Measurements from ENCODE around the gene CCDC183.

Gene CCDC183

GRCh38 chr9:136848393-136849037, 52.4 kb downstream of the CCDC183 start:
- Histone ChIP-seq H3K4me1 (ENCODE audit: insufficient read depth, low read length, severe bottlenecking) (peaks cover 13% of the 10 kb centered on the region), H3K9me3 (ENCODE audit: low read length) (no peaks in the 10 kb centered on the region), H3K27ac (ENCODE audit: low read depth, low read length, poor library complexity, severe bottlenecking) (peak overlapping the region; percentile 76), H3K36me3 (ENCODE audit: insufficient read depth, low read length) (peaks cover 9% of the 10 kb centered on the region; the same call in 1 of the 2 replicates), H3K4me2 (ENCODE audit: low read length) (peak overlapping the region; percentile 76), H3K9me2 (ENCODE audit: low read depth, low read length) (no peaks in the 10 kb centered on the region), H3K4me3 (ENCODE audit: low read depth, low read length, poor library complexity, severe bottlenecking) (peak overlapping the region; percentile 65), H2AFZ (ENCODE audit: low read length) (no peak overlapping the region), H3K27me3 (ENCODE audit: insufficient read depth, low read length) (no peaks in the 10 kb centered on the region), H3K9ac (ENCODE audit: low read length) (peak overlapping the region; percentile 65), H4K20me1 (ENCODE audit: insufficient read depth, low read length) (no peaks in the 10 kb centered on the region), H3K79me2 (ENCODE audit: insufficient read depth, low read length) (no peaks in the 10 kb centered on the region), H3F3A (ENCODE audit: insufficient read depth, low read length) (no peaks in the 10 kb centered on the region)
- no peak for TF ChIP-seq CTCF (IDR thresholded peaks at IDR 0.05; ENCODE audit: low read length)

GRCh38 chr9:136849038-136849959, 53.2 kb downstream of the CCDC183 start, which contains the start of gene PHPT1:
Gene PHPT1 (plus strand): TSS chr9:136849409. CDS start chr9:136849431, 22 bp downstream.
- TF ChIP-seq CTCF (IDR thresholded peaks at IDR 0.05; ENCODE audit: low read length): no peak
- TF ChIP-seq EZH2 (IDR thresholded peaks at IDR 0.05; ENCODE audit: borderline replicate concordance, low read length): no peak
- peak within 1 kb of the TSS; percentile 76 for H3K4me2 ChIP-seq (ENCODE audit: low read length)
- peak within 1 kb of the TSS; percentile 76 for H3K27ac ChIP-seq (ENCODE audit: low read depth, low read length, poor library complexity, severe bottlenecking)
- no peaks in the 10 kb centered on the region for H3K9me2 ChIP-seq (ENCODE audit: low read depth, low read length)
- H4K20me1 ChIP-seq (ENCODE audit: insufficient read depth, low read length): no peaks in the 10 kb centered on the region
- peak within 1 kb of the TSS; percentile 65 for H3K9ac ChIP-seq (ENCODE audit: low read length)
- H2AFZ ChIP-seq (ENCODE audit: low read length): no peak within 1 kb of the TSS
- no peaks in the 10 kb centered on the region for H3K79me2 ChIP-seq (ENCODE audit: insufficient read depth, low read length)
- peaks cover 7% of the 10 kb centered on the region for H3K4me1 ChIP-seq (ENCODE audit: insufficient read depth, low read length, severe bottlenecking)
- peaks cover 9% of the 10 kb centered on the region; the same call in 1 of the 2 replicates for H3K36me3 ChIP-seq (ENCODE audit: insufficient read depth, low read length)
- H3F3A ChIP-seq (ENCODE audit: insufficient read depth, low read length): no peaks in the 10 kb centered on the region
- no peaks in the 10 kb centered on the region for H3K27me3 ChIP-seq (ENCODE audit: insufficient read depth, low read length)
- H3K9me3 ChIP-seq (ENCODE audit: low read length): no peaks in the 10 kb centered on the region
- peak within 1 kb of the TSS; percentile 65 for H3K4me3 ChIP-seq (ENCODE audit: low read depth, low read length, poor library complexity, severe bottlenecking)

- H3K27ac ChIP-seq (ENCODE audit: low read depth, low read length, poor library complexity, severe bottlenecking): no peak overlapping the region
- H3K4me3 ChIP-seq (ENCODE audit: low read depth, low read length, poor library complexity, severe bottlenecking): peak overlapping the region; percentile 65
- H3K79me2 ChIP-seq (ENCODE audit: insufficient read depth, low read length): no peaks in the 10 kb centered on the region
- H3K27me3 ChIP-seq (ENCODE audit: insufficient read depth, low read length): no peaks in the 10 kb centered on the region
- peaks cover 9% of the 10 kb centered on the region; the same call in 1 of the 2 replicates for H3K36me3 ChIP-seq (ENCODE audit: insufficient read depth, low read length)
- H3K4me2 ChIP-seq (ENCODE audit: low read length): peak overlapping the region; percentile 75
- H3K9me2 ChIP-seq (ENCODE audit: low read depth, low read length): no peaks in the 10 kb centered on the region
- H3K9ac ChIP-seq (ENCODE audit: low read length): peak overlapping the region; percentile 46; the same call in 1 of the 2 replicates
- H3K4me1 ChIP-seq (ENCODE audit: insufficient read depth, low read length, severe bottlenecking): peaks cover 7% of the 10 kb centered on the region
- H3K9me3 ChIP-seq (ENCODE audit: low read length): no peaks in the 10 kb centered on the region
- no peaks in the 10 kb centered on the region for H4K20me1 ChIP-seq (ENCODE audit: insufficient read depth, low read length)
- H2AFZ ChIP-seq (ENCODE audit: low read length): no peak overlapping the region
- no peak for TF ChIP-seq EZH2 (IDR thresholded peaks at IDR 0.05; ENCODE audit: borderline replicate concordance, low read length)
- TF ChIP-seq CTCF (IDR thresholded peaks at IDR 0.05; ENCODE audit: low read length): no peak
- H3F3A ChIP-seq (ENCODE audit: insufficient read depth, low read length): no peaks in the 10 kb centered on the region
Measured at GRCh38 chr9:136849960-136850865, 54.1 kb downstream of the CCDC183 start.
